Bronchial epithelial cell (primary cell): ENCODE data around the gene PHACTR1. TPM values are rescaled to one million over a fixed set of nuclear protein-coding genes. Genes with fewer than 3 reads are reported as not detected.

Source experiments
- DNase-seq: peaks from one replicate; pipeline ENCODE4 v3.0.0-alpha.2; 2010; ENCODE audit warnings: low read depth
- FAIRE-seq: peaks from 2 replicates; lab custom pipeline; 2011; peaks lifted over from hg19 to GRCh38; lab: Jason Lieb, UNC
- H3K27me3 ChIP-seq: 2 replicates; pipeline ENCODE4 v1.5.1; 2011; ENCODE audit warnings: low read length; ENCODE audit not compliant: control insufficient read depth, insufficient read depth
- H3K36me3 ChIP-seq: 2 replicates; pipeline ENCODE4 v1.5.1; 2011; ENCODE audit warnings: low read length; ENCODE audit not compliant: control insufficient read depth, insufficient read depth
- H3K4me3 ChIP-seq: 2 replicates; pipeline ENCODE4 v1.5.1; 2011; ENCODE audit warnings: mild to moderate bottlenecking, low read depth, low read length, control low read depth
- CTCF ChIP-seq: IDR thresholded peaks from 2 replicates; pipeline ENCODE4 v1.5.1; 2011; ENCODE audit warnings: mild to moderate bottlenecking, moderate library complexity, low read length, control low read depth, inconsistent platforms; ENCODE audit not compliant: insufficient read depth, severe bottlenecking
- total RNA-seq: library from RNA; depleted of rRNA; stranded (reverse); fragments of >200 nt; gene quantifications from 2 replicates; pipeline ENCODE4 v1.2.1, GENCODE V29; 2014

The PHACTR1 gene
- total RNA-seq, 1 donor from 2014 or later, result under 0.01 TPM

GRCh38 chr6:13098006-13098405, 381.4 kb downstream of the PHACTR1 start:
- H3K27me3 ChIP-seq, result no peaks in the 10 kb centered on the region
- no peak for TF ChIP-seq CTCF
- no peak for DNase-seq
- FAIRE-seq, result no peak
- H3K36me3 ChIP-seq, result no peaks in the 10 kb centered on the region
- no peak overlapping the region for H3K4me3 ChIP-seq

GRCh38 chr6:13098793-13099570, 382.4 kb downstream of the PHACTR1 start:
- no peaks in the 10 kb centered on the region for H3K27me3 ChIP-seq
- H3K36me3 ChIP-seq, result no peaks in the 10 kb centered on the region
- DNase-seq (no peak), FAIRE-seq (peak; percentile 82)
- no peak for TF ChIP-seq CTCF
- H3K4me3 ChIP-seq, result no peak overlapping the region

GRCh38 chr6:13099771-13100170, 383.2 kb downstream of the PHACTR1 start:
- DNase-seq, result no peak
- Histone ChIP-seq H3K36me3 (no peaks in the 10 kb centered on the region), H3K4me3 (no peak overlapping the region), H3K27me3 (no peaks in the 10 kb centered on the region)
- FAIRE-seq, result no peak
- peak; percentile 11 for TF ChIP-seq CTCF

GRCh38 chr6:13101409-13101808, 384.8 kb downstream of the PHACTR1 start:
- FAIRE-seq (peak; percentile 73), DNase-seq (no peak)
- Histone ChIP-seq H3K27me3 (no peaks in the 10 kb centered on the region), H3K36me3 (no peaks in the 10 kb centered on the region), H3K4me3 (no peak overlapping the region)
- TF ChIP-seq CTCF, result no peak

- Histone ChIP-seq H3K27me3 (no peaks in the 10 kb centered on the region), H3K36me3 (no peaks in the 10 kb centered on the region), H3K4me3 (no peak overlapping the region)
- FAIRE-seq (no peak), DNase-seq (no peak)
- TF ChIP-seq CTCF, result no peak
Measured at GRCh38 chr6:13101985-13102384, 385.4 kb downstream of the PHACTR1 start.

GRCh38 chr6:13103169-13103568, 386.6 kb downstream of the PHACTR1 start:
- no peak for TF ChIP-seq CTCF
- Histone ChIP-seq H3K27me3 (no peaks in the 10 kb centered on the region), H3K4me3 (no peak overlapping the region), H3K36me3 (no peaks in the 10 kb centered on the region)
- FAIRE-seq (no peak), DNase-seq (no peak)
